HG02610 (cell line): ENCODE data around the gene ZNF469.

Experiments
- ATAC-seq: cut with Tn5 transposase; IDR thresholded peaks from one replicate; pipeline ENCODE4 v1.9.1; 2021; ENCODE audit warnings: mild to moderate bottlenecking, moderate library complexity; ENCODE audit not compliant: unreplicated experiment

ZNF469 gene

DNA sequence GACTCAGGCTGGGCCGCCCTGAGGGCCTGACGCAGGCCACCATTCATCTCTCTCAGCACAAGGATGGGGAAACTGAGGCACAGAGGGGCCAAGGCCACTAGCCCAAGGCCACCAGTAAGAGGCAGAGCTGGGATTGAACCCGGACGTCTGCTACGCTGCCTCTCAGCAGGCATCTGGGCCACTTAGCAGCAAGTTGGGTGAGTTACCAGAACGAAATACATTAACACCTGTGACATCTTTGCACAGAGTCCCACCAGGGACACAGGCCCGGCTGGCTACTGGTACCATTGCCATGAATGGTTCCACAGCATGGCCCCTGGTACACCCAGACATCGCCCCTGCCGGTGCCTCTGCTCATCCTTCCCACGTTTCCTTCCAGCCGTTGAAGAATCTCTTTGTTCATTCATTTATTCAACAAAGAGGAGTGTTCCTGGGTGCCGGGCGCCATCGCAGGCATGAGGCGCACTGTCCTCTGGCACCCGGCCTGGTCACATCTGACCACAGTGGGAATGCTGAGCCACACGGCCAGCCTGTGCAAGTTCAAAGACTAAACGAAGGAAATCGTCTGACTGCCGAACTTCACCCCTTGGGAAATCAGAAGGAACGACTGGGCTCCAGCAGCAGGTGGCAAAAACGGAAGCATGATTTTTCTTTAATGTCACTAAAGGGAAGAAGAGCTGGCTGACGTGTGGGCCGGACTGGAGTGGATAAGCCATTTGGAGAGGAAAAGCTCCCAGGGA is 7.4 kb upstream of the ZNF469 start:
- no peak for ATAC-seq

DNA sequence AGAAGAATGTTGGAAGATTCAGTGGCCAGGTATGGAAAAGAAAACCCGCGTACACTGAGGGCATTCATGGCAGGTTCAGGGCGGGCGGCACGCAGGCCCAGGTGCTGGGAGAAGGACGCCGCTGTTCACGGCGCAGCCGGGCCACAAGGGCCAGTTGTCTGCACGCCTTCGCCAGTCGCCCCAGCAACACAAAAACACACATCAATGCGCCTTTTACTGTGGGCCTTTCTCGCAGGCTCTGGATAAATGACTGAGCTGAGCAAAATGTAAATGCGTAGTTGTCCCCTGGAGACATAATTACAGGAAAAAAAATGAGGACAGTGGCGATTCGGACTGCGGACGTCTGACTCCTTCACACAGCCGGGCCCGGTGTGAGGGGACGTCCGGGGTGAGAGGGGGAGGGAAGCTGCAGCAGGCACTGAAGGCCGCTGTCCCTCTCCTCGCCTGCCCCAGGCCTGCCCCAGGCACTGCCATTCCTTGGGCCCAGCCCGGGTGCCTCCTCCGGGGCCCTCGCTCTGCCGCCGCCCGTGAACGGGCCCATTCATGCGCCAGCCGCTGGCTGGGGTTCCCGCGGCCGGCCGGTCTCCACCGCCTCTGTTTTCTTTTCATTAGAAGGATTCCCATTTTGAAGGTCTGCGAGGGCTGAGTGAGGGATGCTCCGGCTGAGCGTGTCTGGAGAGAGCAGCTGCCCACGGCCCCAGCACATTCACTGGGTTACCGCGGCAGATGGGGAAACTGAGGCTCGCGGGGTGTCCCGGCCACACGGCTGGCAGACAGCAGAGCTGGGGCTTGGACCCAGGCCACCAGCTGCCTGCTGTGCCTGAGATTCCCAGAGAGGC is 6.5 kb upstream of the ZNF469 start:
- ATAC-seq: no peak

DNA sequence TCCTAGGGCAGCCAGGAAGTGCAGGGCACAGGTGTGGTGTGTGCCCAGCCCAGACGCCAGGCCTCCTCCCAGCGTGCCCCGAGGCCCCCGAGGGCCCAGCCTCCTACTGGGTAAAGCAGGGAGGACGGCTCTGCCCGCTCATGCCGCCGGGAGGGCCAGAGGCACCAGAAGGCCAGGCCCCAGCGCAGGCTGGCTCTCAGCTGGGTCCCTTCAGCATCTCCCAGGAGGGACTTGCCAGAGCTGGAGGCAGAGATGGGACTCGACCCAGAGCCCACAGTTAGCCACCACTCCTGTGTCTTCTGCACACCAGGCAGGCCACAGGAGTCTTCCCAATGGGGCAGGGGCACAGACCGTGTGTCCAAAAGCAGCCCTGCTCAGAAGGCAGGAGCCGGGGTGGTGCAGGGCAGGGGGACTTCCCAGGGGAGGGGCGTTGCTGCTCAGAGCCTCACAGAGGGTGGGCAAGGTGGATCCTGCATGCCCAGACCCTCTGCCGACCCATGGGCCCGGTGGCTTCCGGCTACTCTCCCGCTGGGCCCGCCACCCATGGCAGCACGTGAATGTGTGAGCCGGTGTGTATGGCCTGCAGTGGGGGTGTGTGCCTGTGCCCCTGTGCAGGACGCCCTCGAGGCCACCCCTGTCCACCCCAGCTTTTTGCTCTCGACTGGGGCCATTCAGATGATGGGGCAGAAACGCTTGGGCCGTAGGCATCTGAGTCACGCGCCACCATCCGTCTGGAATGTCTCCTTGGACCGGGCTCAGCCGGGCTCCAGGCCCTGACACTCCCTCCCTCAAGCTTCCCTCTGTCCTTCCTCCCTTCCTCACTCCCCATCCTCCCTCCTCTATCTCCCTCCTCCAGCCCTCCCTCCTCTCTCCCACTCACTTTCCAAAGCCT is 5.7 kb upstream of the ZNF469 start:
- no peak for ATAC-seq

DNA sequence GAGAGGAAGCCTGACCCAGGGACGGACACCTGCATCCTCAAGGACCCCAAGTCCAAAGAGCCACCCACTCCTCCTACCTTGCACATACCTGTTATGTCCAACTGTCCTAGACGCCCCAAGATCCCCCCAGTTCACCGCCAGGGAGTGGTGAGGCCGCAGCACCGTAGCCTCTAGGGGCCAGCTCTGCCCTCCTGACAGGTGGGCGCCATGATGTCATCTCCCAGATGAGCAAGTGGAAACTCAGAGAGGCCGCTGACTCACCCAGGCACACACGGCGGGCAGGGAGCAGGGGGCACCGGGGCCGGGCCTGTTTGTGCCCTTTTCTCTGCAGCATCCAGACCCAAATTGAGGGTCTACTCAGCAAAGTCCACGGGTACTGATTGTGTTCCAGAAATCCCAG is 4.8 kb upstream of the ZNF469 start:
- no peak for ATAC-seq

DNA sequence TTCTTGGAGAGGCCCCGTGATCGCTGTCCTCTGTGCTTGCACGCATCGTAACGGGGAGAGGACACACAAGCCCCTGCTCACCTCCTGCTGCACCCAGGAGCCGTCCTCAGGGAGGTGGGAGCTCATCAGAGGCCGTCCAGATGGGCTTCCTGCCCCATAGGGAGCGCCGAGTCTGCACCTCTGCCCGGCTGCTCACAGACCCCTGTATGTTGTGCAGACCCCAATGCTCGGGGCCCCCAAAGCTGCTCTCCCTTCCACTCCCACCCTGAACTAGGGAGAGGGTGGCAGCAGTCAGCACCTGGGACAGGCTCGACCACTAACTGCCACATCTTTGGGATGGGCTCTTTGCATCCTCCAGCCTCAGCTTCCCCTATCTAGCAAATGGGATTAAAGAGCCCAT is 4.4 kb upstream of the ZNF469 start:
- no peak for ATAC-seq

DNA sequence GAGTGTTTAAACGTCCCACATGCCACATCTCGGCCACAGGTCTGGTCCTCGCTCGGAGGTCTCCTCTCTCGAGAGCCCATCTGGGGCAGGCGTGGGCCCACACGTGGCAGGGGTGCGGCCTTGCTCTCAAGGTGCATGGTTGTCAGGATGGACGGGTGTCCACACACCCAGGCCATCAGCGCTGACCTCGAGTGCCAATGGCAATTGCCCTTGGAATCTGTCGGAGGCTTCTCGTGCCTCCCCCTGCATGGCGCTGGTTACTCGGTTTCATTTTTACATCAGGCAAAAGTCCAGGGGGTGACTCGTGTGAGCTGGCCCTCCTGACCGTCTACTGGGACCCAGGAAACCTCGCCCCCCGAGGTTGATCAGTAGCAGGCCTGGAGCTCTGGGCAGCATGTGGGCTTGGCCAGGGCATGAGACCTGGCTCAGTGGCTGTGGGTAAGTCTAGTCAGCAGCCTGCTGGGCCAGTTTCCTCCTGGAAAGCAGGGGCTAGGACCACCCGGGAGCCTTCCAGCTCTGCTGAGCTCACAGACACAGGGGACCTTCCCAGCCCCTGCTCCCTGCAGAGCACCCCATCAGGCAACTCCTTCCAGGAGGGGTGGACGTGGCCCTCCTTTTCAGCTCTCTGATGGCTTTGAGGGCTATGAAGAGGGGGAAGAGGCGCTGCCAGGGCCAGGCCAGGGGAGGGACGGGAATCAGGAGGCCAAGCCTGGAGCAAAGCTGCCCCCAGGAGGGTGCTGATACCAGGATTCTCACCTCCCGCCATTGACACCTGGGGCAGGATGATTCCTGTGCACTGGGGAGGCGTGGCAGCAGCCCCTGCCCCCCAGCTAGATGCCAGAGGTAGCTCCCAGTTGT is 3.7 kb upstream of the ZNF469 start:
- no peak for ATAC-seq

DNA sequence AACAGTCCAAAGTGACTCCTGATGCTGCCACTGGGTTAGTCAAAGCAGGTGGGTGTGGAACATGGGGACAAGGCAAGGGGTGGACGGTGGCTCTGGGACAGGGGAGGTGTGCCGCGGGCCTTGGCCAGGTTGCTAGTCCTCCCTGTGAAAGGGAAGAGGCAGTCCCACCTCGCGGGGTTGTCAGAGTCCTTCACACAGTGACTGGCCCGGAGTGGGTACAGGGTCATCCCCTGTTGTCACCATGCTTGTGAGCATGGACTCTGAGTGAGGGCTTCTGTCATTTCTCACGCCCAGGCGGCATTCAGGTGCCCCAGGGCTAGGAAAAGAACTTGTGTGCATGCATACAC is 3.1 kb upstream of the ZNF469 start:
- ATAC-seq: no peak

DNA sequence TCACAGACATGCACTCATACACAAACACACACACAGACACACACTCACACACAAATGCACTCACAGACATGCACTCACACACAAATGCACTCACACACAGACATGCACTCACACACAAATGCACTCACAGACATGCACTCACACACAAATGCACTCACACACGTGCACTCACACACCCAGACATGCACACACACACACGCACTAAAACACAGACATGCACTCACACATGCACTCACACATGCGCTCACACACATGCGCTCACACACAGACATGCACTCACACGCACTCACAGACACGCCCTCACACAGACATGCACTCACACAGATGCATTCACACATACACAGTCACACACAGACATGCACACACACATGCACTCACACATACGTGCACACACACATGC is 2.7 kb upstream of the ZNF469 start:
- no peak for ATAC-seq

DNA sequence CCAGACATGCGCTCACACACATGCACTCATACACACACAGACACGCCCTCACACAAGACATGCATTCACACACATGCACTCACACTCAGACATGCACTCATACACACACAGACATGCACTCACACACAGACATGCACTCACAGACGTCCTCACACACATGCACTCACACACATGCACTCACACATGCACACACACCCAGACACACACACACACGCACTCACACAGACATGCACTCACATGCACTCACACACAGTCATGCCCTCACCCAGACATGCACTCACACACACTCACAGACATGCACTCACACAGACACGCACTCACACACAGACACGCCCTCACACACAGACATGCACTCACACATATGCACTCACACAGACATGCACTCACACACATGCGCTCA is 2.1 kb upstream of the ZNF469 start:
- ATAC-seq: no peak

DNA sequence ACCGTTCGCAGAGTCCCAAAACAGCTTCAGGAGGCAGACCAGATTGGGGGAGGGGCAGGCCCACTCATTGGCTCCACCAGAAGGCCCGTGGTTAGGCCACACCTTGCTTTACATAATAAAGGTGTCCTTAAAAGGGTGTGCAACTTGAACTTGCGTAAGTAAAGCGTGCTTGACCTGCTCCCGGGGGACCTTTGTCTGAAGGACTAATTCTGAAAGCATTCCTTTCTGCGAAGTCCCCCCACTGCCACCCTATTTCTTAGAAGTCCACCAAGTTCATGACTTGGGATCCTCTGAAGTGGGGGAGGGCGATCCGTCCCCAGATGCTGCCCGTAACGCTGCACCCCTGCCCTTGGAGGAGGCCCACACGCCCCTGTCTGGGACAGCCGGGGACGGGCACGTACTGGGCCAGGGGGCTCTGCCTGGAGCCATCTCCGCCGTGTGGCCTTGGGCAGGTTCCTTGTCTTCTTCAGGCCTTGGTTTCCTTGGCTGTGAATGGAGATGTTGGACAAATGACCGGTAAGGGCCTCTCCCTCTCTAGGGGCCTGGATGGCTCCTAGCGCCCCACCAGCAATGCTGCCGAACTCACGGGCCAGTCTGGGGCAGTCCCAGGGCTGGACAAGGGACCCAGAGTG is 823 bp upstream of the ZNF469 start:
- no peak for ATAC-seq

DNA sequence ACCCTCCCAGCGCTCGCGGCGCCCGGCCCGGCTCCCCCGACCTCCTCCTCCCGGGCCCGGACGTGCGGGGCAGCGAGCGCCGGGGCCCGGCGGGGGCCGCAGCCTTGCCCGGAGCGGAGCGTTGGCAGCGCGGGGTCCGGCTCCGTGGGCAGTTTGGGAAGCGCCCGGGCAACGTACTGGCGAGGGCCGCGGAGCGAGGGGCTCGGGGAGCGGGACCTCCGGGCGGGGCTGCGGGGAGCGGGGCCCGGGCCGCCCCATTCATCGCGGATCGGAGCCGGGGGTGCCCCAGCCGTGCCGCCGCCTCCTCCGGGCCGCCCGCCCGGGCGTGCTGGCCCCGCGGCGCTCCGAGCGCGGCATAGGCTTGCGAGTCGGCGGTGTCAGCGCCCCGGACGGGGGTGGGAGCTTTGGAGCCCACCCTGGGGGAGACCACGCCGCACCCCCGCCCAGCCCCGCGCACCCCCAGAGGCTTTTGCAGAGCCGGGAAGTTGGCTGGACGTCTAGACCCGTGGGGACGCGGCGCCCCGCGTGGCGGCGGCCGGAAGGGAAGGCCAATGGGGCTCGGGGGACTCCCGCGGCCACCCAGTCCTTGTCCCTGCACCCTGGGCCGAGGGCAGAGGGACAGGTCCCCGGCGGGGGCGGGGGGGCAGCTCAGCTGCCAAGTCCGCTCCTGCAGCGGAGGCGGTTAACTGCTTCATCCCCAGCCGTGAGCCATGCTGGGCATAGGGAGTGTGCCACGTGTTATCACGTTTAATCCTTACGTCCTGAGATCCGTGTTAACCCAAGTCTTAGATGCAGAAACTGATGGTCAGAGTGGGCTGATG is 852 bp downstream of the ZNF469 start:
- ATAC-seq: no peak

DNA sequence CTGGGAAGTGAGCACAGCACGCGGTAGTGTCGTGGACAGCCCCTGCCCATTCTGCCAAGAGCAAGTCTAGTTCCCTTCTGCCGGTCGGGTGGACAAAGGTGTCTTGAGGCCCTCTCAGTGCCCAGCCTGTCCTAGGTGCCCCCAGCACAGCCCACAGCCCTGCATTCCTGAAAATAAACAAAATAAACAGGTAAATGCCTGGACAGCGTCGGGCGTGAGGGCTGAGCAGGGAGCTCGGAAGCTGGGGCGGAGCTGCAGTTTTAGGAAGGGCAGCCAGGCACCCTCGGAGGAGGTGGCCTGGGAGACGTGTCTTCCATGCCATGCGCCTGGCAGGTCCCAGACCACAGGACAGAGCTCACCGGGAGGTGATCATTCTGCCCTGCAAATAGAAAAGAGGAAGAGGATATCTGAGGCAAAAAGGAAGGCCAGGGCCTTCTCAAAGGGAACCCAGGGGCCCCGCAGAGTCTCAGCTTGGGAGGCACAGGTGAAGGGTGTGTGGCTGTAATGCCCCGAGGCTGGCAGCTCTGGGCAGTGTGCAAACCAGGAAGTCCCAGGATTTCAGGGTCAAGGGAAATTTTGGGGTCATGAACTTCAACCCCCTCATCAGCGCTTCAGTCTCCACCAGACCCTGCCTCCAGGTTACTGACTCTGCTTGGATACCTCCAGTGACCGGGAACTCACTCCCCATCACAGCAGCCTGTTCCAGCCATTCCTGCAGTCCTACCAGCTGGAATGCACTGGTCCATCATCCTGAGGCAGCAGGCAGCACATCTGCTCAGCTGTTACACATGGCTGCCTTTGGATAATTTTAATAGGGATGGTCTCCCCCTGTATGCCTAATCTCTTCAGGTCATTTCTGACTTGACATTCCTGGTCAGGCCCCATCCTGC is 1.7 kb downstream of the ZNF469 start:
- ATAC-seq: no peak

DNA sequence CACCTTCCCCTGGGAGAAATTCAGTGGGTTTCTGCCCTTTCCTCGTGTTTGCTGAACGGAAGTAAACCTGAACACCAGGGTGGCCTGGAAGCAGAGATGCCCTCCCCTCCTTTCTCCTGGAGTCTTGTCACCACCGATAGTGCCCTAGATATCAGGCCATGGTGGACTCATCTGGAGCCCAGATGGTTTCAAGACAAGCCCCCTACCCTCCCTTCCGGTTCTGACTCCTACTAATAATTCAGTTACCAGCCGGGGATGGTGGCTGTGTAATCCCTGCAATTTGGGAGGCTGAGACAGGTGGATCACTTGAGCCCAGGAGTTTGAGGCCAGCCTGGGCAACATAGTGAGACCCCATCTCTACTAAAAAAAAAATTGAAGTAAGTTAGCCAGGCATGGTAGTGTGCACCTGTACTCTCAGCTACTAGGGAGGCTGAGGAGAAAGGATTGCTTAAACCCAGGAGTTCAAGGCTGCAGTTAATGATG is 2.4 kb downstream of the ZNF469 start:
- no peak for ATAC-seq

DNA sequence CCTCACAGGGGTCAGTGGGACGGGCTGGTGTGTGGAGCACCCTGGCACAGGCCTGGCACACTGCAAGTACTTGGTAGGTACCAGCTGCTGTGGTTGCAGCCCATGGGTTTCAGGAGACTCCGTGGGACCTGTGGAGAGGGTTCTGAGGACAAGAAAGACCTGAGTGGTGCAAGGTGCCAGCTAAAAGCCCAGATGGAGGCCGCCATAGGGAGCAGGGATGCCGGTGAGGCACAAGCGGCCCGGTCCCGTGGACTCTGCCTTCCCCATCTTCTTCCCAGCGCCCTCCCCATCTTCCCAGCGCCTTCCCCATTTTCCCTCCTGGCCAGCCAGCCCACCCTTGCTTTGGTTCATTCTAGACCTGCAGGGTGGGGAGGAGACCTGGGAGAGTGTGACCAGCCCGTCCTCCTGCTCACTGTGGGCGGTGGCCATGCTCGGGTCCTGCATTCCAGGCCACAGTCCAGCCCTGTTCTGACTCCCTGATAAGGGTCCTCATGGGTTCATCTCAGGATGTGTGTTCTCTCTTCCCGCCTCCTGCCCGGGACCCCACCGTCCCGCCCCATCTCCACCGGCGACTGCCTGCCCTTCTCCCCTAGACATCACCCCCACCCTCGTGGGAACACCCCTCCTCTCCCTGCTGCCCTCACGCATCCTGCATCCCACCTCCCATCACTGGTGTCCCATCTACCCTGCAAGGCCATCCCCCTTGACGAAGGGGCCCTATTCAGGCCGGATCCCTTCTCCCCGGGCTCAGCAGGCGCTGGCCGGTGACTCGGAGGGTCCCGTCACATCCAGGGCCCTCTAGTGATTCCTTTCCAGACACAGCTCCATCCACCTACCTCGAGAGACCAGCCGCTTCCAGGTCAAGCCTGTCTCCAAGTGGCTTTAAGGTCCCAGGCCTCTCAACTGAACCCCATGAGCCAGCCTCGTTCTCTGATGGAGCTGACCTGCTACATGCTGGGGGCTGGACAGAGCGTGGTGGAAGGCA is 3.4 kb downstream of the ZNF469 start:
- ATAC-seq: no peak

DNA sequence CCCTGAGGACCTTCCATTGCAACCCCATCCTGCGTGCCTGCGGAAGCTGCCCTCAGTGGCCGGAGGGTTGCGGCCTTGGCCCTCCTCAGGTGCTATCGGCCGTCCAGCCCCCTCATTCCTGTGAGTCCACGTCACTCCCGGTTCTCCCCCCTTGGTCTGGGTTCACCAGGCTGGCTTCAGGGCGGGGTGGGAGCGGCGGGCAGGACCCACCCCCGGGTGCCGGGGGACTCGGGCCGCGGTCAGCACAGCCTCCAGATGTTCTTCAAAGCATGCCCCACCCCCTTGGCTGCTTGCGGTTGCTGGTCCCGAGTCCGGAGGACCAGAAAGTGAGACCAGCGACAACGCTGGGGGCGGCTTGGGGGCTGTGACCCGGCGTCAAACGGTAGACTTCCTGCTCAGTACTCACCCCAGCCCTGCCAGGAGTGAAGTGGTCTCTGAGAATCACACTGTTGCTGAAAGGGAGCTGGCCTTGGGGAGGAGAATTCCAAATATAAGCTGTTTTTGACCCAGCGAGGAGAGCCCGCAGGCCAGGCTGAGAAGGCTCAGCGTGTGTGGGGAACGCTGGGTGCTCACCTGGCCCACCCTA is 4.5 kb downstream of the ZNF469 start:
- no peak for ATAC-seq

DNA sequence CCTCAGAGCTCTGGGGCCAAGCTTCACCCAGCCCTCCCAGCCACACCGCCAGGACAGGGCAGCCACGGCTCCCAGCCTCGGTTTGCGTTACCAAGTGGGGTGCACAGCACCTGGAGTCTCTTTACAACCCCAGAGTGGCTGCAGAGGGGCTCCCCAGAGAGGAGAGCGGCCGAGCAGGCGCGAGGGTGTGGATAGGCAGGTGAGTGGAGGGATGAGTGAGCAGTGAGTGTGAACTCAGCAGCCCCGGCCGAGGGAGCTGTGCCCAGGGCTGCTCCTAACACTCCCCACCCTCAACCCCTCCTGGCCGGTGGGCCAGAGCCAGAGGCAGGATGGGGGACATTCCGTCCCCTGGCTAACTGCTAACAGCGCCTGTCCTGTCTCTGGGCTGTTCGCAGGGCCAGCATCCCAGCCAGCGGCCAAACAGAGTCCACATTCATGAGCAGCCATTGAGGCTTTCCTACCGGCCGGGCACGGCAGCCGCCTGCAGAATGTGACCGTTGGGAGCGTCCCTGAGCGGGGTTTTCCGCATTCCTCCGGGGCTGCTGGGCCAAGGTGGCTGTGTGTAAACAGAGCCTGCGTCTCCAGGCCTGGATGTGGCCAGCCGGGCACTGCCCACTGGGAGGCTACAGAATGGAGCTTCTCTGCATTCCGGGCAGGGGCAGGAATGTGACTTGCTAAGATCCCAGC is 5.3 kb downstream of the ZNF469 start:
- no peak for ATAC-seq
